HG03066 (cell line): ENCODE data around the gene RPRML.
"Not testable (repeated sequence)": the region's sequence is repeated elsewhere in the genome, so short reads cannot be mapped to it uniquely, and the experiment has no call there.

Source experiments
- ATAC-seq: cut with Tn5 transposase; IDR thresholded peaks from one replicate; pipeline ENCODE4 v1.9.1; 2021; ENCODE audit warnings: low read depth; ENCODE audit not compliant: unreplicated experiment

RPRML gene

GRCh38 chr17:46979147-46979863, at the start of gene RPRML:
TSS of gene RPRML (minus strand) at chr17:46979253. CDS start at chr17:46979007, 246 bp downstream.
- no peak for ATAC-seq

- ATAC-seq = not testable (repeated sequence)
These were observed 37.9 kb upstream of the RPRML start for GRCh38 chr17:47016966-47017365.

GRCh38 chr17:47013341-47013740, 34.3 kb upstream of the RPRML start:
- ATAC-seq = no peak

- ATAC-seq = no peak
These were observed 33.4 kb upstream of the RPRML start for GRCh38 chr17:47012457-47012856.

GRCh38 chr17:47009759-47010594, 30.9 kb upstream of the RPRML start:
- ATAC-seq = no peak

- no peak for ATAC-seq
These were observed 25.9 kb upstream of the RPRML start for GRCh38 chr17:47004906-47005305.

GRCh38 chr17:47003864-47004263, 24.8 kb upstream of the RPRML start:
- ATAC-seq = not testable (repeated sequence)

- no peak for ATAC-seq
These were observed 17.0 kb upstream of the RPRML start for GRCh38 chr17:46995841-46996571.

- ATAC-seq = no peak
These were observed 15.9 kb upstream of the RPRML start for GRCh38 chr17:46994993-46995392.

- ATAC-seq = no peak
These were observed 12.6 kb upstream of the RPRML start for GRCh38 chr17:46991617-46992016.

- ATAC-seq = no peak
These were observed 10.8 kb upstream of the RPRML start for GRCh38 chr17:46989637-46990431.

- not testable (repeated sequence) for ATAC-seq
These were observed 8.9 kb upstream of the RPRML start for GRCh38 chr17:46987927-46988326.

- no peak for ATAC-seq
These were observed 7.3 kb upstream of the RPRML start for GRCh38 chr17:46986366-46986765.

GRCh38 chr17:46984892-46985291, 5.8 kb upstream of the RPRML start:
- ATAC-seq = no peak

- no peak for ATAC-seq
These were observed 5.3 kb upstream of the RPRML start for GRCh38 chr17:46984341-46984740.

- ATAC-seq = no peak
These were observed 4.7 kb upstream of the RPRML start for GRCh38 chr17:46983782-46984181.

GRCh38 chr17:46982577-46982976, 3.5 kb upstream of the RPRML start:
- no peak for ATAC-seq

GRCh38 chr17:46978489-46979146, 435 bp downstream of the RPRML start:
- ATAC-seq = no peak

- ATAC-seq = no peak
These were observed 1.1 kb downstream of the RPRML start for GRCh38 chr17:46977750-46978488.
